Endothelial cell of umbilical vein (primary cell): Measurements from ENCODE around the gene CXCR5. TPM values are rescaled to one million over a fixed set of nuclear protein-coding genes. Genes with fewer than 3 reads are reported as not detected.

Source experiments
- BruUV-seq: library from RNA; stranded (reverse); fragments of 400-500 nt; replicated peaks from 2 replicates; lab custom pipeline; 2021; lab: Mats Ljungman, UMichigan
- CTCF ChIA-PET: fragments of 300-600, 350-600 bp; sonication (Branson Sonifier 250); formaldehyde crosslinking; loops from one replicate; lab custom pipeline; 2021; ENCODE audit warnings: antibody characterized with exemption, inconsistent platforms; lab: Charles Lee
- POLR2A ChIA-PET: fragments of 300-600, 350-600 bp; sonication (Branson Sonifier 250); formaldehyde crosslinking; loops from one replicate; lab custom pipeline; 2021; ENCODE audit warnings: antibody characterized with exemption, inconsistent platforms; lab: Charles Lee
- DNase-seq: peaks from one replicate; pipeline ENCODE4 v3.0.0-alpha.2; 2011; ENCODE audit warnings: low read depth, low spot score
- FAIRE-seq: peaks from 2 replicates; lab custom pipeline; 2011; peaks lifted over from hg19 to GRCh38; lab: Jason Lieb, UNC
- H2AFZ ChIP-seq: 2 replicates; pipeline ENCODE4 v1.6.0; 2012; ENCODE audit warnings: low read depth, low read length, control low read depth, inconsistent platforms
- H3K27ac ChIP-seq: 2 replicates; pipeline ENCODE4 v1.5.1; 2011; ENCODE audit warnings: low read depth, mild to moderate bottlenecking, control low read depth, low read length, moderate library complexity; ENCODE audit not compliant: insufficient read depth
- H3K27me3 ChIP-seq, 2 experiments: 2 replicates each; pipeline versions ENCODE4 v1.6.0 to v1.6.1; 2011; ENCODE audit warnings: low read length in 2 of 2, mixed read lengths in 1 of 2; ENCODE audit not compliant: control insufficient read depth in 2 of 2, insufficient read depth in 2 of 2
- H3K36me3 ChIP-seq, 2 experiments: 2 replicates in 1 of 2; 3 replicates in 1 of 2; pipeline ENCODE4 v1.5.1; 2011; ENCODE audit warnings: low read length in 2 of 2, mild to moderate bottlenecking in 1 of 2, moderate library complexity in 1 of 2; ENCODE audit not compliant: control insufficient read depth in 2 of 2, insufficient read depth in 2 of 2; ENCODE audit errors: extremely low read depth in 1 of 2
- H3K4me1 ChIP-seq: 3 replicates; pipeline ENCODE4 v1.5.1; 2011; ENCODE audit warnings: mild to moderate bottlenecking, low read length; ENCODE audit not compliant: control insufficient read depth, insufficient read depth; ENCODE audit errors: extremely low read depth
- H3K4me2 ChIP-seq: 2 replicates; pipeline ENCODE4 v1.6.1; 2011; ENCODE audit warnings: low read length, control low read depth, mixed read lengths; ENCODE audit not compliant: insufficient read depth
- H3K4me3 ChIP-seq, 3 experiments: fragments of 200-600 bp in 1 of 3; sonication (generic), shearing (Covaris generic) in 1 of 3; replicated peaks in 1 of 3; 2 replicates each; pipeline ENCODE4 v1.5.1; 2011 to 2016; ENCODE audit warnings: control low read depth in 3 of 3, low read length in 3 of 3, mild to moderate bottlenecking in 2 of 3, inconsistent platforms in 1 of 3, low read depth in 1 of 3, moderate library complexity in 1 of 3; ENCODE audit not compliant: insufficient read depth in 1 of 3
- H3K79me2 ChIP-seq: 2 replicates; pipeline ENCODE4 v1.6.0; 2012; ENCODE audit warnings: low read length, inconsistent platforms; ENCODE audit not compliant: control insufficient read depth, insufficient read depth
- H3K9ac ChIP-seq: replicated peaks from 2 replicates; pipeline ENCODE3; 2011; ENCODE audit warnings: low read length, control low read depth; ENCODE audit not compliant: insufficient read depth; ENCODE audit errors: extremely low read depth
- H3K9me1 ChIP-seq: replicated peaks from 3 replicates; pipeline ENCODE4 v1.6.0; 2011; ENCODE audit warnings: mild to moderate bottlenecking, low read length; ENCODE audit not compliant: control insufficient read depth, insufficient read depth; ENCODE audit errors: extremely low read depth
- H3K9me3 ChIP-seq: replicated peaks from 2 replicates; pipeline ENCODE4 v1.5.1; 2012; ENCODE audit warnings: low read length, inconsistent platforms; ENCODE audit not compliant: control insufficient read depth, insufficient read depth
- H4K20me1 ChIP-seq: replicated peaks from 2 replicates; pipeline ENCODE3; 2011; ENCODE audit warnings: mild to moderate bottlenecking, low read length; ENCODE audit not compliant: control insufficient read depth, insufficient read depth; ENCODE audit errors: extremely low read depth
- CTCF ChIP-seq, 2 donors: IDR thresholded peaks; 1 replicate in 1 of 2; 2 replicates in 1 of 2; pipeline ENCODE4 v1.5.1; 2011; ENCODE audit warnings: low read length in 2 of 2, mild to moderate bottlenecking in 2 of 2, moderate library complexity in 2 of 2, control low read depth in 1 of 2, inconsistent platforms in 1 of 2, low read depth in 1 of 2; ENCODE audit not compliant: insufficient read depth in 1 of 2; ENCODE audit errors: extremely low read depth in 1 of 2
- EZH2 ChIP-seq: IDR thresholded peaks from 2 replicates; pipeline ENCODE4 v1.6.1; 2012; ENCODE audit warnings: borderline replicate concordance, low read depth, mild to moderate bottlenecking, moderate library complexity, low read length, inconsistent platforms; ENCODE audit not compliant: severe bottlenecking
- FOS ChIP-seq: IDR thresholded peaks from 2 replicates; pipeline ENCODE4 v1.6.1; 2011; ENCODE audit warnings: mild to moderate bottlenecking, low read length, moderate library complexity, borderline replicate concordance; ENCODE audit not compliant: insufficient read depth
- GATA2 ChIP-seq: IDR thresholded peaks from 2 replicates; pipeline ENCODE4 v1.7.0; 2011; ENCODE audit warnings: low read depth, mild to moderate bottlenecking, moderate library complexity, mixed read lengths, low read length; ENCODE audit not compliant: insufficient read length, insufficient read depth
- JUN ChIP-seq: IDR thresholded peaks from 2 replicates; pipeline ENCODE4 v1.6.1; 2011; ENCODE audit warnings: borderline replicate concordance, low read depth; ENCODE audit not compliant: insufficient read length, insufficient read depth
- MAX ChIP-seq: IDR thresholded peaks from 2 replicates; pipeline ENCODE4 v1.6.1; 2011; ENCODE audit not compliant: insufficient read depth, insufficient read length
- MYC ChIP-seq: IDR thresholded peaks from one replicate; pipeline ENCODE4 v1.6.1; 2011; ENCODE audit warnings: mild to moderate bottlenecking, low read depth, low read length
- POLR2A ChIP-seq: IDR thresholded peaks from 2 replicates; pipeline ENCODE4 v1.6.1; 2012; ENCODE audit warnings: low read depth, mild to moderate bottlenecking, control low read depth, low read length
- POLR2AphosphoS5 ChIP-seq: IDR thresholded peaks from 2 replicates; pipeline ENCODE4 v1.6.1; 2012; ENCODE audit warnings: low read depth, mild to moderate bottlenecking, control low read depth, low read length, moderate library complexity; ENCODE audit not compliant: insufficient read depth
- dilution Hi-C: fragments of 300-500 bp; cut with MboI; formaldehyde crosslinking; loops from one replicate; pipeline ENCODE4 v1.15.0; 2019; ENCODE audit warnings: low sequenced_read_pairs; ENCODE audit not compliant: extremely low pct_ligation_motif_present
- intact Hi-C: fragments of 100-400 bp; cut with micrococcal nuclease; formaldehyde crosslinking; loops from one replicate; pipeline ENCODE4 v1.10.0; 2022
- polyA plus RNA-seq, 4 experiments: library from polyadenylated mRNA; depleted of rRNA in 3 of 4; stranded (reverse) in 3 of 4; unstranded in 1 of 4; fragments of >200 nt; gene quantifications; 2 replicates each; pipeline versions ENCODE4 v1.2.1 to v1.2.3, GENCODE V29; 2011 to 2012; ENCODE audit warnings: missing spikeins in 1 of 4
- total RNA-seq: library from RNA; stranded (reverse); gene quantifications from 2 replicates; pipeline ENCODE4 v1.2.3, GENCODE V29; 2021

Gene CXCR5
- total and polyA plus RNA-seq, 2 donors (not counting 3 experiments of a cell fraction or from before 2014, with no cell fraction given): not detected

- no peak for DNase-seq
- no peaks in the 10 kb centered on the region for H3K27me3 ChIP-seq
- intact Hi-C loops (no loop called here), dilution Hi-C loops (no loop called here)
- H3K4me3 ChIP-seq: no peak overlapping the region
- no peaks in the 10 kb centered on the region for H3K79me2 ChIP-seq
- no peaks in the 10 kb centered on the region for H3K4me1 ChIP-seq
- H3K9ac ChIP-seq: no peak overlapping the region
- no peaks in the 10 kb centered on the region for H3K9me1 ChIP-seq
- ChIA-PET POLR2A (no interaction called here), CTCF (interaction anchor here (0.9 to 2.2 kb wide), 3 partner anchors 23 to 55 kb away, joined by 3 to 9 read pairs (median 3); partner anchors contain the start of gene BCL9L)
- no peak overlapping the region for H3K27ac ChIP-seq
- peaks cover 4 to 37% of the 10 kb centered on the region in 2 experiments for H3K36me3 ChIP-seq
- no peak for FAIRE-seq
- H2AFZ ChIP-seq: no peak overlapping the region
- no peaks in the 10 kb centered on the region for H3K9me3 ChIP-seq
- TF ChIP-seq EZH2 (no peak), JUN (no peak), MAX (no peak), POLR2AphosphoS5 (no peak), GATA2 (no peak), FOS (no peak), POLR2A (no peak), CTCF (IDR thresholded peaks at IDR 0.05; ENCODE audit: extremely low read depth in 1 of 2, insufficient read depth in 1 of 2, low read depth in 1 of 2, low read length in 2 of 2) (no peak), MYC (no peak)
- BruUV-seq: no TSS peak
- no peaks in the 10 kb centered on the region for H4K20me1 ChIP-seq
- no peak overlapping the region for H3K4me2 ChIP-seq
Measured at GRCh38 chr11:118902336-118903203, 18.9 kb downstream of the CXCR5 start.
